SU-DHL-6 (cell line): ENCODE measurements around the gene OMD.

Experiments used
- EZH2phosphoT487 ChIP-seq: fragments of 200-600 bp; sonication (generic), shearing (Covaris generic); conservative IDR thresholded peaks from 2 replicates; pipeline ENCODE4 v1.6.1; 2018; ENCODE audit warnings: mild to moderate bottlenecking, antibody characterized with exemption, low read length, moderate library complexity, mixed read lengths
- TF ChIP-seq, protein P1 (sequence below): fragments of 200-600 bp; sonication (generic); IDR thresholded peaks from one replicate; pipeline ENCODE4 v1.5.1; 2017; ENCODE audit warnings: antibody characterized with exemption, mild to moderate bottlenecking, low read length, moderate library complexity; ENCODE audit not compliant: insufficient read depth, poor library complexity, severe bottlenecking

DNA sequence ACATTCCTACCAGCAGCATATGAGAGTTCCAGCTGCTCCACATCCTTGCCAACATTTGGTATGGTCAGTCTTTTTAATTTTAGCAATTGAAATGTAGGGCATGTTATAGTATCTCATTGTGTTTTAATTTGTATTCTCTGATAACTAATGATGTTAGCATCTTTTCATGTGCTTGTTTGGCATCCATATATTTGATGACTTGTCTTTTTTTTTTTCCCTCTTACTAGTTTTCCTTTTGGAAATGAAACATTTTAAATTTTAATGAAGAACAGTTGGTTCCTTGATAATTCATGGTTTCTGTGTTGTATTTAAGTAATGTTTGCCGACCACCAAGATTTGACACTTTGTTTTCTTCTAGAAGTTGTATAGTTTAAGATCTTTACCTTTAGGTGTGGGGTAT lies 28.7 kb downstream of the OMD start:
- TF ChIP-seq, protein P1, sequence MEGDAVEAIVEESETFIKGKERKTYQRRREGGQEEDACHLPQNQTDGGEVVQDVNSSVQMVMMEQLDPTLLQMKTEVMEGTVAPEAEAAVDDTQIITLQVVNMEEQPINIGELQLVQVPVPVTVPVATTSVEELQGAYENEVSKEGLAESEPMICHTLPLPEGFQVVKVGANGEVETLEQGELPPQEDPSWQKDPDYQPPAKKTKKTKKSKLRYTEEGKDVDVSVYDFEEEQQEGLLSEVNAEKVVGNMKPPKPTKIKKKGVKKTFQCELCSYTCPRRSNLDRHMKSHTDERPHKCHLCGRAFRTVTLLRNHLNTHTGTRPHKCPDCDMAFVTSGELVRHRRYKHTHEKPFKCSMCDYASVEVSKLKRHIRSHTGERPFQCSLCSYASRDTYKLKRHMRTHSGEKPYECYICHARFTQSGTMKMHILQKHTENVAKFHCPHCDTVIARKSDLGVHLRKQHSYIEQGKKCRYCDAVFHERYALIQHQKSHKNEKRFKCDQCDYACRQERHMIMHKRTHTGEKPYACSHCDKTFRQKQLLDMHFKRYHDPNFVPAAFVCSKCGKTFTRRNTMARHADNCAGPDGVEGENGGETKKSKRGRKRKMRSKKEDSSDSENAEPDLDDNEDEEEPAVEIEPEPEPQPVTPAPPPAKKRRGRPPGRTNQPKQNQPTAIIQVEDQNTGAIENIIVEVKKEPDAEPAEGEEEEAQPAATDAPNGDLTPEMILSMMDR: no peak
- no peak for TF ChIP-seq EZH2phosphoT487
